ENCODE results near the gene AFMID. TPM values are rescaled to one million over a fixed set of nuclear protein-coding genes. Genes with fewer than 3 reads are reported as not detected.
"Not testable (repeated sequence)": the region's sequence is repeated elsewhere in the genome, so short reads cannot be mapped to it uniquely, and the experiment has no call there.

AFMID gene, protein sequence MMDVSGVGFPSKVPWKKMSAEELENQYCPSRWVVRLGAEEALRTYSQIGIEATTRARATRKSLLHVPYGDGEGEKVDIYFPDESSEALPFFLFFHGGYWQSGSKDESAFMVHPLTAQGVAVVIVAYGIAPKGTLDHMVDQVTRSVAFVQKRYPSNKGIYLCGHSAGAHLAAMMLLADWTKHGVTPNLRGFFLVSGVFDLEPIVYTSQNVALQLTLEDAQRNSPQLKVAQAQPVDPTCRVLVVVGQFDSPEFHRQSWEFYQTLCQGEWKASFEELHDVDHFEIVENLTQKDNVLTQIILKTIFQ
- 41.0 and 45.1 TPM in 2 replicates for total RNA-seq (ENCODE audit: low replicate concordance)

DNA sequence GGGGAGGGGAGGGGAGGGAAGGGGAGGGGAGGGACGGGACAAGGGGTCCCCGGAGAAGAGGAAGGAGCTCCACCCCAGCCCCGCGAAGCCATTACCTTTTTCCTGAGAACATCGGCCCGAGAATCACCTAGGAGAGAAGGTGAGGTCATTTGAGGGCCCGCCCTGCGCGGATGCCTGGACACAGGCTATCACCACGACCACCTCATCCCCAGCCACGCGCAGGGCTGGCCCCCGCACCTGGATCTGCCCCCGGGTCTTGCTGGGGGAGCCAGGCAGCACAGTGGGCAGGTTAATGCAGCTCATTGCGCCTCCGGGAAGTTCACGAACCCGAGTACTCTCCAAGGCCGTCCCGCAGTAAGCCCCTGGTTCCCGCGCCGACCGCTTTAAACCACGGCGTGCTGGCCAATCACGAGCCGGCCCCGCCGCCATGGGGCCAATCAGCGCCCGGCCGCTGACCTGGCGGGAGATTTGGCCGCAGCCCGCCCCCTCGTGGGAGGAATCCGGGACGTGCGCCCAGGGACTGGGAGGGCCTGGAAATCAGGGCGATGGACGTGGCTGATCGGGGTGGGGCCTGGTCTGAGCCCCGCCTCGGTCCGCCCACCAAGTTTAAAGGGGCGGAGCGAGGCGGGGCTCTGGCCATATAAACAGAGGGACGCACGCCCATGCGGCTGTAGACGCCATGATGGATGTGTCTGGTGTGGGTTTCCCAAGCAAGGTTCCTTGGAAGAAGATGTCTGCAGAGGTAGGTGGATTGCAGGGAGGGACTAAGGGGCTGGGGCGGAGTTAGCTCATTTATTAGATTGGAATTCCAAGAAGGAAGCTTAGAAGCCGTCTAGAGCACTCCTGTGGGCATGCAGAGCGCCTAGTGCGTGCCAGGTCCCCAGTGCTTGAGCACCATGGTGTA is at the start of gene AFMID, which contains the start of gene TK1:
AFMID (plus strand) TSS at position 671 of the 904 bp plus-strand sequence; CDS start at position 680, 9 bp downstream.
TK1 (minus strand) TSS at position 361 of the 904 bp plus-strand sequence; CDS start at position 303, 58 bp downstream.
- peak; percentile 96 for DNase-seq (ENCODE audit: low read depth)
- TF ChIP-seq, protein P1, sequence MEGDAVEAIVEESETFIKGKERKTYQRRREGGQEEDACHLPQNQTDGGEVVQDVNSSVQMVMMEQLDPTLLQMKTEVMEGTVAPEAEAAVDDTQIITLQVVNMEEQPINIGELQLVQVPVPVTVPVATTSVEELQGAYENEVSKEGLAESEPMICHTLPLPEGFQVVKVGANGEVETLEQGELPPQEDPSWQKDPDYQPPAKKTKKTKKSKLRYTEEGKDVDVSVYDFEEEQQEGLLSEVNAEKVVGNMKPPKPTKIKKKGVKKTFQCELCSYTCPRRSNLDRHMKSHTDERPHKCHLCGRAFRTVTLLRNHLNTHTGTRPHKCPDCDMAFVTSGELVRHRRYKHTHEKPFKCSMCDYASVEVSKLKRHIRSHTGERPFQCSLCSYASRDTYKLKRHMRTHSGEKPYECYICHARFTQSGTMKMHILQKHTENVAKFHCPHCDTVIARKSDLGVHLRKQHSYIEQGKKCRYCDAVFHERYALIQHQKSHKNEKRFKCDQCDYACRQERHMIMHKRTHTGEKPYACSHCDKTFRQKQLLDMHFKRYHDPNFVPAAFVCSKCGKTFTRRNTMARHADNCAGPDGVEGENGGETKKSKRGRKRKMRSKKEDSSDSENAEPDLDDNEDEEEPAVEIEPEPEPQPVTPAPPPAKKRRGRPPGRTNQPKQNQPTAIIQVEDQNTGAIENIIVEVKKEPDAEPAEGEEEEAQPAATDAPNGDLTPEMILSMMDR (IDR thresholded peaks at IDR 0.05; ENCODE audit: insufficient read depth, low read length): peak; percentile 77
- H3K4me3 ChIP-seq (ENCODE audit: low read depth, low read length): peak within 1 kb of the TSS; percentile 83

DNA sequence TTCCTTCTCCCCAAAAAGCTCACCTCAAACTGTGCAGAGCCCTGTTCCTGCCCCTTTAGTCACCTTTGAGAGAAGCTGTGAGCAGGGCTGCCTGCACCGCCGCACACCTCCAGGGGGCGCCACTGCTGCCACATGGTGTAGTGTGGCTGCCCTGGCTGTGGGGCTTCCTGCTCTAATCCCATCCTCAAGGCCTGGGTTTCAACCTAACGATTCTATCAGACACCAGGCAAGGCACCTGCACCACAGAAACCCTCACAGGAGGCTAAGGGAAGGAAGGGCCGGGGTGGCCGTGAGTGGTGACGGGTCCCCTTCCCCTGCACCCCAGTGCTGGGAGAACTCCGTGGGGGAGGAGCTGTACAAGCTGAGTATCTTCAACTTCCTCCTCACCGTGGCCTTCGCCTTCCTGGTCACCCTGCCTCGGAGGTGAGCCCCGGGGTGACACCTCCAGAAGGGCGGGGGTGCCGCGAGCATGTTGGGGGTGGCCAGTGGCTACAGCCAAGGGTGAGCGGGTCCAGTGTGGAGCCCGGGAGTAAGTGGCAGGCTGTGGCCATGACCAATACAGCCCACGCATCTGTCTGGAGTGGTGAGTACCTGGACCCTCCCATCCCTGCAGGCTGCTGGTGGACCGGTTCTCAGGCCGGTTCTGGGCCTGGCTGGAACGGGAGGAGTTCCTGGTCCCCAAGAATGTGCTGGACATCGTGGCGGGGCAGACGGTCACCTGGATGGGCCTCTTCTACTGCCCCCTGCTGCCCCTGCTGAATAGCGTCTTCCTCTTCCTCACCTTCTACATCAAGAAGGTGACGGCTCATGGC is 49.6 kb upstream of the AFMID start:
- no peak overlapping the region for H3K4me3 ChIP-seq (ENCODE audit: low read depth, low read length)
- no peak for DNase-seq (ENCODE audit: low read depth)
- TF ChIP-seq, protein P1 (IDR thresholded peaks at IDR 0.05; ENCODE audit: insufficient read depth, low read length): peak; percentile 37

DNA sequence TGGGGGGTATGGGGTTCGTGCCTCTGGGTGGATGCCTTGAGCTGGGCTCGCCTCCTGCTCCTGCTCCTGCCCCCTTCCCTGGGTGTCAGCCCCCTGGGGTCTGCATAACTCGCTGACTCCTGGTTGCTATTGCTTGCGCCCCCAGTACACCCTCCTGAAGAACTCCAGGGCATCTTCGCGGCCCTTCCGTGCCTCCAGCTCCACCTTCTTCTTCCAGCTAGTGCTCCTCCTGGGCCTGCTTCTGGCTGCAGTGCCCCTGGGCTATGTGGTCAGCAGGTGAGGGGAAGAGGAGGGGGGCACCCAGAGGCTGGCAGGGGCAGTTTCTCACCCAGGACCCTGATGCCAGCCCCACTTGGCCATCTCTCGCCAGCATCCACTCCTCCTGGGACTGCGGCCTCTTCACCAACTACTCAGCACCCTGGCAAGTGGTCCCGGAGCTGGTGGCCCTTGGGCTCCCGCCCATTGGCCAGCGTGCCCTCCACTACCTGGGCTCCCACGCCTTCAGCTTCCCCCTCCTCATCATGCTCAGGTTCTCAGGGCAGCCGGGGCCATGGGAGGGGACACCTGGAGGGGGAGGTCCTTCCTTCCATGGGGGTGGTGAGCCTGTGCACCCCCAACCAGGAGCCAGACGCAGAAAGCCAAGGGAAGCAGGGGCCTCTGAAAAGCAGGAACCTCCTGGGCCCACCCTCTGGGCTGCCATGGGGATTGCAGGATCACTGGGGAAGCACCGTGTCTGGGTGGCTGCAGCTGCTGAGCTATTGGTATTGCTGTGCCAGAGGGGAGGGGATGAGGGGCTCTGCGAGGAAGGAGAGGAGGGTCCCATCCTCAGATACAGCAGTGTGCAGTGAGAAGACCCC is 48.7 kb upstream of the AFMID start:
- no peak for DNase-seq (ENCODE audit: low read depth)

DNA sequence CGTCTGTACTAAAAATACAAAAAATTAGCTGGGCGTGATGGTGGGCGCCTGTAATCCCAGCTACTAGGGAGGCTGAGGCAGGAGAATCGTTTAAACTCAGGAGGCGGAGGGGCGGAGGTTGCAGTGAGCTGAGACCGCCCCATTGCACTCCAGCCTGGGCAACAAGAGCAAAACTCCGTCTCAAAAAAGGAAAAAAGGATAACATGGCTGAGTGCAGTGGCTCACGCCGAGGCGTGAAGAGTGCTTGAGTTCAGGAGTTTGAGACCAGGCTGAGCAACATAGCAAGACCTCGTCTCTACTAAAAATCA is 47.3 kb upstream of the AFMID start:
- not testable (repeated sequence) for H3K4me3 ChIP-seq (ENCODE audit: low read depth, low read length); DNase-seq (ENCODE audit: low read depth)

More for the DNA sequence above, 48.7 kb upstream of the AFMID start:
- TF ChIP-seq, protein P1 (IDR thresholded peaks at IDR 0.05; ENCODE audit: insufficient read depth, low read length): no peak
- H3K4me3 ChIP-seq (ENCODE audit: low read depth, low read length): no peak overlapping the region

DNA sequence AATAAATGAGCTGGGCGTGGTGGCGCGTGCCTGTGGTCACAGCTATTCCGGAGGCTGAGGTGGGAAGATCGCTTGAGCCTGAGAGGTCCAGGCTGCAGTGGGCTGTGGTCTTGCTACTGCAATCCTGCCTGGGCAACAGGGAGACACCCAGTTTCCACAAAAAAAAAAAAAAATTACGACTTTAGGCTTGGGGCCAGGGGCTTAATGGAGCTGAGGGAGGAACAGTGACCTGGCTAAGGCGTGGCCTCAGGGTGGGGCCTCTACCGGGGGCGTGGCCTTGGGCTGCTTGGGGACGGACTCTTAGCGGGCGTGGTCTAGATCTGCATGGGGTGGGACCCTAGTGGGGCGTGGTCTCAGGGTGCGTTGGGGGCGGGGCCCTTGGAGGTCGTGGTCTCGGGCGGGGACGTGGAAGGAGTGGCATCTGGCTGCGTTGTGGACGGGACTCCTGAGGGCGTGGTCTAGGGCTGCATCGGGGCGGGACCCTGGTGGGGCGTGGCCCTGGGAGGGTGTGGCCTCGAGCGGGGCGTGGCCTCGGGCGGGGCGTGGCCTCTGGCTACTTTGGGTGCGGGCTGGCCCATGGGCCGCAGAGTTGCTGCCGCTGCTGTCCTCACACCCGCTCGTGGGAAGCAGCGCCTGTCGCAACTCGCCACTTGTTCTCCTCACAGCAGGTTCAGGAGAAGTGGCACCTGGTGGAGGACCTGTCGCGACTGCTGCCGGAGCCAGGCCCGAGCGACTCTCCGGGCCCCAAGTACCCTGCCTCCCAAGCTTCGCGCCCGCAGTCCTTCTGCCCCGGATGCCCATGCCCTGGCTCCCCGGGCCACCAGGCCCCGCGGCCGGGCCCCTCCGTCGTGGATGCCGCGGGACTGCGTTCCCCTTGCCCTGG is 46.8 kb upstream of the AFMID start:
- H3K4me3 ChIP-seq (ENCODE audit: low read depth, low read length): no peak overlapping the region
- TF ChIP-seq, protein P1 (IDR thresholded peaks at IDR 0.05; ENCODE audit: insufficient read depth, low read length): no peak
- peak; percentile 33 for DNase-seq (ENCODE audit: low read depth)

Measured in fibroblast of the aortic adventitia (primary cell).